Measurements from ENCODE around the gene NUP188.

The NUP188 gene

DNA sequence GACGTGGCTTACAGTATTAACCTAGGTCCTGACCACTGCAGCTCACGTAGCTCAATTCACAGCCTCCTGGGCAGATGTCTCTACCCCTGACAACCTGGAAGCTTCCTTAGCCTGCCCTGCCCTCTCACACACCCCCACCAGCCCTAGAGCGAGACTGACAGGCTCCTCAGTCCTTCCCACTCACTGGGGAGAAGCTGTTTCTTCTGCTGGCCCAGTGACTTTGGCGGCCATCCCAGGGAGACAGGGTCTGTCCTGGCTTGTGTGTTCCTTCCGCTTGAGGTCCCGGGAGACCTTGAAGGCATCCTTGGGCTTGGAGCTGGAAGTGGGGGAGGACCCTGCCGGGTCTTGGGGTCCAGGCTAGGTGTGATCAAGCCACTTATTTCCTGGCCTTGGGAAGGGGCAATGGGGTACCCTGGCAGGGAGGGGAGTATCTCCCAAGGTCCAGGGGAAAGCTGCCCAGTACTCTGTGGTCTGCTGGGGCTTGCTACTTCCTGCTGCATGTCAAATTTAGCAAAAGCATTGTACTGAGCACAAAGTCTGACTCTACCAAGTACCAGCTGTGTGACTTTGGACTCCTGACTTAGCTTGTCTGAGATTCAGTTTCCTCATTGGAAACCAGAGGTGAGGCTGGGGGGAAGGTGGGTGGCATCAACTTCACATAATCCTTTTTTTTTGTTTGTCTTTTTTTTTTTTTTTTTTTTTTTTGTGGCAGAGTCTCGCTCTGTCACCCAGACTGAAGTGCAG is 90.8 kb downstream of the NUP188 start:
- H3K4me3 ChIP-seq (ENCODE audit: low read depth, low read length) = no peak overlapping the region
- TF ChIP-seq, protein P1, sequence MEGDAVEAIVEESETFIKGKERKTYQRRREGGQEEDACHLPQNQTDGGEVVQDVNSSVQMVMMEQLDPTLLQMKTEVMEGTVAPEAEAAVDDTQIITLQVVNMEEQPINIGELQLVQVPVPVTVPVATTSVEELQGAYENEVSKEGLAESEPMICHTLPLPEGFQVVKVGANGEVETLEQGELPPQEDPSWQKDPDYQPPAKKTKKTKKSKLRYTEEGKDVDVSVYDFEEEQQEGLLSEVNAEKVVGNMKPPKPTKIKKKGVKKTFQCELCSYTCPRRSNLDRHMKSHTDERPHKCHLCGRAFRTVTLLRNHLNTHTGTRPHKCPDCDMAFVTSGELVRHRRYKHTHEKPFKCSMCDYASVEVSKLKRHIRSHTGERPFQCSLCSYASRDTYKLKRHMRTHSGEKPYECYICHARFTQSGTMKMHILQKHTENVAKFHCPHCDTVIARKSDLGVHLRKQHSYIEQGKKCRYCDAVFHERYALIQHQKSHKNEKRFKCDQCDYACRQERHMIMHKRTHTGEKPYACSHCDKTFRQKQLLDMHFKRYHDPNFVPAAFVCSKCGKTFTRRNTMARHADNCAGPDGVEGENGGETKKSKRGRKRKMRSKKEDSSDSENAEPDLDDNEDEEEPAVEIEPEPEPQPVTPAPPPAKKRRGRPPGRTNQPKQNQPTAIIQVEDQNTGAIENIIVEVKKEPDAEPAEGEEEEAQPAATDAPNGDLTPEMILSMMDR (IDR thresholded peaks at IDR 0.05; ENCODE audit: low read depth, low read length) = no peak

DNA sequence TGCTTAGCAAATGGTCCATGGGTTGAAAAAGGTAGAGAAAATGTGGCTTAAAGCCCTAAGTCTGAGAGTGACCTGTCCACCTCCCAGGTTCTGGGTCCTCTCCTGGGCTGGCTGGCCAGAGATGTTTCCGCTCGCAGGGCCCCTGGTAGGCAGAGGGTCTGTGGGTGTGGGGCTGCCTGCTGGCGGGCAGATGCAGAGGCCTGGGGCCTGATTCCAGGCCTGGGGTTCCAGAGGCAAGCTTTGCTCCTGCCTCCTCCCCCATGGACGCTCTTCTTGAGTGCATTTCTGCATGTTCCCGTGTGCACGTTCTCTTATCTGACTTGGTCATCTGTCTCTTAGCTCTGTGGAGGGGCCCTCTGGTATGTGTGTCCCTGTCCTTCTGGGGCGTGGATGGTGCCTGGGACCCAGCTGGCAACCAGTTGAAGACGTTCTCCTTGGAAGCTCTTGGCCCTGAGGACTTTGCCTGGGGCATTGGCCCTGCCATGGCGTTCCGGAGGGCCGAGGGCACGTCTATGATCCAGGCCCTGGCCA is 92.7 kb downstream of the NUP188 start:
- no peak overlapping the region for H3K4me3 ChIP-seq (ENCODE audit: low read depth, low read length)
- TF ChIP-seq, protein P1 (IDR thresholded peaks at IDR 0.05; ENCODE audit: low read depth, low read length) = no peak

DNA sequence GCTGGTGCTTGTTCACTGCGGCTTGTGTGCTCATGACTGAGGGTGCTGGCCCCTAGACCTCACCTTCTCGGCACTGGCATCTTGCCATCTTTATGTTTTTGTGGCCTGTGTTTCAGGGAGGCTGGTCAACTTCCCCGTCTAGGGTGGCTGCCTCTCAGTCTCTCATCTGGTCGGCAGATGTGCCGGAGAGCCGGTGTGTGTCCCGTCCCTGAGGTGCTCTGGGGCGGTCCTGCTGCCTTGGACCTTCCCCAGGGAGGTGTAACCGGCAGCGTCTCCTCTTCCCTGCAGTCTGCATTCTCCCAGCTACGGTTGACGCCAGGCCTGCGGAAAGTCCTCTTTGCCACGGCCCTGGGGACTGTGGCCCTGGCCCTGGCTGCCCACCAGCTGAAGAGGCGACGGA is 94.5 kb downstream of the NUP188 start:
- TF ChIP-seq, protein P1 (IDR thresholded peaks at IDR 0.05; ENCODE audit: low read depth, low read length) = no peak
- H3K4me3 ChIP-seq (ENCODE audit: low read depth, low read length) = no peak overlapping the region

DNA sequence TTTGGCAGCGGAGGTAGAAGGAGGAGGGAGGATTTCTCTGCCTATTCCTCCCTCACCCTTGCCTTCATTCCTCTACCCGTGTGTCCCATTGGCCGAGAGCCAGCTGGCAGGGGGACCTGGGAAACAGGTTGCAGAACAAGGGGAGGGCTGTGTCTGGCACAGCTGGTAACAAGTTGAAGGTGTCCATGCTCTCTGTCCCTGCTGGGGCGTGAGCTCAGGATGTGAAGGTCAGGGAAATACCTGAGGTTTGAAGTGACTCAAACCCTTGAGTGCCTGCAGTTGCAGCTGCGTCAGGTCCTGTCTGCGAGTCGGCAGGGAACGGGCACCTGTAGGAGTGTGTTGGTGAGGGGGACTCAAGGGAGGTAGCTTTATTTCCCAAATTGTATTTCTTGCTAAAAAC is 105.1 kb downstream of the NUP188 start:
- H3K4me3 ChIP-seq (ENCODE audit: low read depth, low read length) = no peak overlapping the region
- TF ChIP-seq, protein P1 (IDR thresholded peaks at IDR 0.05; ENCODE audit: low read depth, low read length) = no peak

DNA sequence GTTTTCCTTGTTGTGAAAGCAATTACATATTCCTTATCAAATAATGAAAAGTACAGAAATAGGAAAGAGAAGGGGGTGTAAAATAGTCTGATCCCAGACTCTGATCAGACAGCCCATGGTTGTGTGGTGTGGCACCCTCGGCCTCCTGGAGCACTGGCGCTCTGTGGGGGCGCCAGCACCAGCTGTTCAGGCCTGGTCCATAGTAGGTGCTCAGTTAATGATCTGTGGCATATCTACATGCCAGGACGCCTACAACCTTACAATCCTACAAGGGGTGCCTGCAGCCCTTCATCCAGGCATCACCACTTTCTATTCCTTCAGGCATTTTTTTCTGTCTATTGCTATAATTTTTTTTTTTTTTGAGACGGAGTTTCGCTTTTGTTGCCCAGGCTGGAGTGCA is 105.5 kb downstream of the NUP188 start:
- H3K4me3 ChIP-seq (ENCODE audit: low read depth, low read length) = no peak overlapping the region
- TF ChIP-seq, protein P1 (IDR thresholded peaks at IDR 0.05; ENCODE audit: low read depth, low read length) = no peak

DNA sequence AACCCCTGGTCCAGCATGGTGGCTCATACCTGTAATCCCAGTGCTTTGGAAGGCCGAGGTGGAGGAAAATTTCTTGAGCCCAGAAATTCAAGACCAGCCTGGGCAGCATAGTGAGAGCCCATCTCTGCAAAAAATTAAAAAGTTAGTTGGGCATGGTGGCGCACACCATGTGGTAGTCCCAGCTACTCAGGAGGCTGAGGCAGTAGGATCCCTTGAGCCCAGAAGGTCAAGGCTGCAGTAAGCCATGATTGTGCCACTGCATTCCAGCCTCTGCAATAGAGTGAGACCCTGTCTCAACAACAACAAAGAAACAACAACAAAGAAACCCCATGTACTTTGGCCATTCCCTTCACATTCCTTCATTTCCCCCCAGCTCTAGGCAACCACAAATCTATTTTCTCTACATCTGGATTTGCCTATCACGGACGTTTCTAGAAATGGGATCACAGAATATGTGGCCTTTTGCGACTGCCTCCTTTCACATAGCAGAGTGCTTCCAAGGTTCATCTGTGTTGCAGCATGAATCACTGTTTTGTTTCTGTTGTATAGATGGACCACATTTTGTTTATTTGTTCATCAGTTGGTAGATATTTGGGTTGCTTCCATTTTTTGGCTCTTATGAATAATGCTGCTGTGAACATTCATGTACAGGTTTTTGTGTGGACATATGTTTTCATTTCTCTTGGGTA is 106.8 kb downstream of the NUP188 start:
- TF ChIP-seq, protein P1 (IDR thresholded peaks at IDR 0.05; ENCODE audit: low read depth, low read length) = no peak
- no peak overlapping the region for H3K4me3 ChIP-seq (ENCODE audit: low read depth, low read length)

Measured in WI38 (cell line).